SK-N-SH (cell line): Measurements from ENCODE around the gene ASCC3. TPM values are rescaled to one million over a fixed set of nuclear protein-coding genes. Genes with fewer than 3 reads are reported as not detected.

Source experiments
- CTCF ChIA-PET: fragments of 300-600, 350-600 bp; formaldehyde crosslinking; extraction: SDS; loops from one replicate; lab custom pipeline; 2021; lab: Yijun Ruan, JAX
- POLR2A ChIA-PET: fragments of 350-600 bp; sonication (Branson Sonifier 250); formaldehyde crosslinking; extraction: SDS; loops from one replicate; lab custom pipeline; 2020; ENCODE audit warnings: antibody characterized with exemption, inconsistent platforms; lab: Yijun Ruan, JAX
- DNase-seq: peaks from one replicate; pipeline ENCODE4 v3.0.0; 2012
- H2AFZ ChIP-seq: fragments of 200-600 bp; sonication (generic); 2 replicates; pipeline ENCODE4 v1.8.1; 2016; ENCODE audit warnings: antibody characterized with exemption, mild to moderate bottlenecking, low read depth
- H3F3A ChIP-seq: fragments of 200-600 bp; sonication (generic); replicated peaks from 2 replicates; pipeline ENCODE3; 2016; ENCODE audit warnings: antibody characterized with exemption, mild to moderate bottlenecking; ENCODE audit not compliant: insufficient read depth
- H3K27ac ChIP-seq, 2 experiments: fragments of 200-500 bp in 1 of 2; fragments of 200-600 bp in 1 of 2; sonication (Bioruptor generic) in 1 of 2; sonication (generic), shearing (Covaris generic) in 1 of 2; 2 replicates each; pipeline versions ENCODE4 v1.5.1 to v1.6.1; 2014 to 2016; ENCODE audit warnings: low read depth in 2 of 2, inconsistent platforms in 1 of 2, low read length in 1 of 2, mild to moderate bottlenecking in 1 of 2, mixed read lengths in 1 of 2
- H3K27me3 ChIP-seq: fragments of 200-600 bp; sonication (generic), shearing (Covaris generic); 2 replicates; pipeline ENCODE4 v1.6.1; 2016; ENCODE audit warnings: mixed run types; ENCODE audit not compliant: insufficient read depth
- H3K36me3 ChIP-seq, 2 experiments: fragments of 200-500 bp in 1 of 2; fragments of 200-600 bp in 1 of 2; sonication (Bioruptor generic) in 1 of 2; sonication (generic) in 1 of 2; replicated peaks in 1 of 2; 2 replicates each; pipeline versions ENCODE3 to v1.5.1; 2014 to 2016; ENCODE audit warnings: low read length in 1 of 2, mild to moderate bottlenecking in 1 of 2; ENCODE audit not compliant: insufficient read depth in 2 of 2, control insufficient read depth in 1 of 2
- H3K4me1 ChIP-seq, 2 experiments: fragments of 200-500 bp in 1 of 2; fragments of 200-600 bp in 1 of 2; sonication (Bioruptor generic) in 1 of 2; sonication (generic), shearing (Covaris generic) in 1 of 2; 2 replicates each; pipeline versions ENCODE4 v1.5.1 to v1.6.1; 2014 to 2016; ENCODE audit warnings: low read depth in 1 of 2, low read length in 1 of 2, mixed run types in 1 of 2; ENCODE audit not compliant: insufficient read depth in 2 of 2, control insufficient read depth in 1 of 2
- H3K4me2 ChIP-seq: fragments of 200-600 bp; sonication (generic), shearing (Covaris generic); 2 replicates; pipeline ENCODE4 v1.6.1; 2017; ENCODE audit warnings: mixed run types
- H3K4me3 ChIP-seq, 2 experiments: fragments of 200-500 bp in 1 of 2; fragments of 200-600 bp in 1 of 2; sonication (Bioruptor generic) in 1 of 2; sonication (generic), shearing (Covaris generic) in 1 of 2; 2 replicates each; pipeline versions ENCODE4 v1.5.1 to v1.8.1; 2014 to 2016; ENCODE audit warnings: low read depth in 2 of 2, inconsistent platforms in 1 of 2, low read length in 1 of 2, mild to moderate bottlenecking in 1 of 2, mixed read lengths in 1 of 2, moderate library complexity in 1 of 2
- H3K79me2 ChIP-seq: fragments of 200-600 bp; sonication (generic); 2 replicates; pipeline ENCODE4 v1.8.1; 2017; ENCODE audit warnings: mild to moderate bottlenecking; ENCODE audit not compliant: insufficient read depth
- H3K9ac ChIP-seq: fragments of 200-600 bp; sonication (generic); 2 replicates; pipeline ENCODE4 v1.6.1; 2017; ENCODE audit warnings: mixed run types
- H3K9me2 ChIP-seq: fragments of 200-600 bp; sonication (generic); 2 replicates; pipeline ENCODE4 v1.6.1; 2017; ENCODE audit warnings: mixed run types
- H3K9me3 ChIP-seq: fragments of 200-600 bp; sonication (generic); 2 replicates; pipeline ENCODE4 v1.6.1; 2017; ENCODE audit warnings: mixed run types, mild to moderate bottlenecking, moderate library complexity
- H4K20me1 ChIP-seq: fragments of 200-600 bp; sonication (generic); 2 replicates; pipeline ENCODE4 v1.6.1; 2017; ENCODE audit warnings: mild to moderate bottlenecking, mixed run types; ENCODE audit not compliant: insufficient read depth
- CTCF ChIP-seq: fragments of 200-600 bp; sonication (generic); IDR thresholded peaks from 2 replicates; pipeline ENCODE4 v1.6.1; 2017; ENCODE audit warnings: antibody characterized with exemption, mild to moderate bottlenecking, moderate library complexity
- ELF1 ChIP-seq: IDR thresholded peaks from 2 replicates; pipeline ENCODE4 v1.4.0; 2012
- EP300 ChIP-seq, 2 experiments: IDR thresholded peaks; 2 replicates each; pipeline versions ENCODE4 v1.4.0 to v1.6.1; 2012; ENCODE audit warnings: borderline replicate concordance in 1 of 2, low read depth in 1 of 2, low read length in 1 of 2
- EZH2phosphoT487 ChIP-seq: fragments of 200-600 bp; sonication (generic); IDR thresholded peaks from 2 replicates; pipeline ENCODE4 v1.6.1; 2017; ENCODE audit warnings: low read depth, mixed run types, mild to moderate bottlenecking, antibody characterized with exemption, moderate library complexity, borderline replicate concordance
- FOXJ3 ChIP-seq: sonication (generic); formaldehyde crosslinking; IDR thresholded peaks from 2 replicates; pipeline ENCODE4 v1.5.1; 2020; ENCODE audit warnings: mild to moderate bottlenecking, missing genetic modification reagents
- GABPA ChIP-seq: IDR thresholded peaks from 2 replicates; pipeline ENCODE4 v1.4.0; 2012; ENCODE audit warnings: low read depth, mild to moderate bottlenecking
- IRF3 ChIP-seq: fragments of 150-350 bp; IDR thresholded peaks from 2 replicates; pipeline ENCODE4 v1.6.1; 2016; ENCODE audit warnings: mild to moderate bottlenecking, low read depth, low read length
- MEF2A ChIP-seq: IDR thresholded peaks from 2 replicates; pipeline ENCODE4 v1.4.0; 2012; ENCODE audit warnings: low read depth, borderline replicate concordance
- PBX3 ChIP-seq: IDR thresholded peaks from 2 replicates; pipeline ENCODE4; 2012
- POLR2AphosphoS5 ChIP-seq: IDR thresholded peaks from 2 replicates; pipeline ENCODE4 v1.6.1; 2012; ENCODE audit warnings: low read depth, low read length
- RCOR1 ChIP-seq: fragments of 150-350 bp; IDR thresholded peaks from 2 replicates; pipeline ENCODE4 v1.6.1; 2017; ENCODE audit warnings: antibody characterized with exemption, low read length
- REST ChIP-seq: IDR thresholded peaks from 2 replicates; pipeline ENCODE4 v1.6.1; 2012; ENCODE audit warnings: mild to moderate bottlenecking, low read depth, low read length, moderate library complexity
- RFX5 ChIP-seq: IDR thresholded peaks from 2 replicates; pipeline ENCODE4 v1.6.1; 2012; ENCODE audit warnings: mild to moderate bottlenecking, improper control_type of control experiment, low read length
- TCF12 ChIP-seq: IDR thresholded peaks from 2 replicates; pipeline ENCODE4 v1.4.0; 2012
- TEAD4 ChIP-seq: IDR thresholded peaks from 2 replicates; pipeline ENCODE4 v1.4.0; 2012; ENCODE audit warnings: mild to moderate bottlenecking, borderline replicate concordance; ENCODE audit not compliant: insufficient read depth
- YY1 ChIP-seq: IDR thresholded peaks from 2 replicates; pipeline ENCODE4 v1.4.0; 2012; ENCODE audit warnings: low read depth, mild to moderate bottlenecking
- ZBTB33 ChIP-seq: IDR thresholded peaks from 2 replicates; pipeline ENCODE4 v1.4.0; 2012; ENCODE audit warnings: low read depth, borderline replicate concordance
- WGBS: methylation state at CpG from one replicate; pipeline ENCODE4 v1.1.6; 2017; ENCODE audit warnings: low lambda C conversion rate; 5-methylcytosine and 5-hydroxymethylcytosine counted together
- polyA plus RNA-seq, 3 experiments: library from polyadenylated mRNA; depleted of rRNA; stranded (reverse); fragments of >200 nt; gene quantifications; 2 replicates each; pipeline ENCODE4 v1.2.3, GENCODE V29; 2012

ASCC3 gene
- polyA plus RNA-seq, 1 of the 3 experiments (the other 2 are of a cell fraction), result 17.9 TPM

GRCh38 chr6:100876251-100876650 lies 4.9 kb downstream of the ASCC3 start:
- peaks cover 98% of the 10 kb centered on the region for H3K79me2 ChIP-seq
- ChIA-PET POLR2A (no interaction called here), CTCF (no interaction called here)
- no peaks in the 10 kb centered on the region for H3K9me3 ChIP-seq
- H3K36me3 ChIP-seq, result peaks cover 5 to 13% of the 10 kb centered on the region in 2 experiments
- no peak overlapping the region for H3K4me3 ChIP-seq
- no peak overlapping the region for H2AFZ ChIP-seq
- H3K9ac ChIP-seq, result no peak overlapping the region
- no peaks in the 10 kb centered on the region for H3K9me2 ChIP-seq
- TF ChIP-seq YY1, result no peak
- no peak for TF ChIP-seq EZH2phosphoT487
- no peak for TF ChIP-seq ELF1
- no peak for TF ChIP-seq ZBTB33
- no peak for TF ChIP-seq RCOR1
- TF ChIP-seq GABPA, result no peak
- no peak for TF ChIP-seq MEF2A
- no peak for TF ChIP-seq IRF3
- no peak for TF ChIP-seq POLR2AphosphoS5
- TF ChIP-seq EP300 (IDR thresholded peaks at IDR 0.05; ENCODE audit: borderline replicate concordance in 1 of 2, low read depth in 1 of 2, low read length in 1 of 2), result no peak
- no peak overlapping the region for H3K27ac ChIP-seq
- H3F3A ChIP-seq, result no peaks in the 10 kb centered on the region
- peaks cover 6 to 11% of the 10 kb centered on the region in 2 experiments; a peak in 3 of 4 replicates for H3K4me1 ChIP-seq
- H3K4me2 ChIP-seq, result no peak overlapping the region
- H3K27me3 ChIP-seq, result no peaks in the 10 kb centered on the region
- peaks cover 55% of the 10 kb centered on the region for H4K20me1 ChIP-seq
- no peak for DNase-seq

GRCh38 chr6:100865525-100865924 lies 15.6 kb downstream of the ASCC3 start:
- Histone ChIP-seq H3K9me2 (no peaks in the 10 kb centered on the region), H3K36me3 (peaks cover 54 to 86% of the 10 kb centered on the region in 2 experiments), H3K4me2 (no peak overlapping the region), H3K9ac (no peak overlapping the region), H3K4me3 (no peak overlapping the region), H3K9me3 (no peaks in the 10 kb centered on the region), H4K20me1 (peaks cover 9% of the 10 kb centered on the region), H3K27me3 (no peaks in the 10 kb centered on the region), H3F3A (no peaks in the 10 kb centered on the region), H3K4me1 (no peaks in the 10 kb centered on the region), H3K27ac (no peak overlapping the region), H2AFZ (no peak overlapping the region), H3K79me2 (peaks cover 48% of the 10 kb centered on the region)
- ChIA-PET POLR2A (no interaction called here), CTCF (interaction anchor here (1.3 kb wide), 1 partner anchor 10 kb away, joined by 4 read pairs; no protein-coding TSS in a partner anchor)
- WGBS, result 98% methylated on average over 2 of the region's 2 CpGs
- no peak for DNase-seq
- TF ChIP-seq TEAD4, result no peak
- no peak for TF ChIP-seq PBX3
- no peak for TF ChIP-seq TCF12
- no peak for TF ChIP-seq FOXJ3 (CRISPR knock-in tag)
- no peak for TF ChIP-seq RFX5
- no peak for TF ChIP-seq CTCF
- TF ChIP-seq REST, result no peak
- no peak for TF ChIP-seq MEF2A
- no peak for TF ChIP-seq EP300 (IDR thresholded peaks at IDR 0.05; ENCODE audit: borderline replicate concordance in 1 of 2, low read depth in 1 of 2, low read length in 1 of 2)
